ENCODE data around the gene TNK1. TPM values are rescaled to one million over a fixed set of nuclear protein-coding genes. Genes with fewer than 3 reads are reported as not detected.
A peak's percentile ranks its signal among the peaks of the same experiment; 100 is the strongest.

Gene TNK1
- total RNA-seq, 1 donor from 2014 or later = 13.3 TPM

GRCh38 chr17:7393613-7394451, 12.9 kb downstream of the TNK1 start:
- DNase-seq (ENCODE audit: low read depth) = no peak
- no peaks in the 10 kb centered on the region for H3K27me3 ChIP-seq (ENCODE audit: control insufficient read depth, insufficient read depth, low read length)
- H3K36me3 ChIP-seq (ENCODE audit: control insufficient read depth, insufficient read depth, low read length) = peaks cover 1% of the 10 kb centered on the region
- H3K4me3 ChIP-seq (ENCODE audit: low read depth, low read length) = peak overlapping the region; percentile 57
- peak; percentile 36 for TF ChIP-seq CTCF (IDR thresholded peaks at IDR 0.05; ENCODE audit: insufficient read depth, low read length, poor library complexity, severe bottlenecking)

DNA sequence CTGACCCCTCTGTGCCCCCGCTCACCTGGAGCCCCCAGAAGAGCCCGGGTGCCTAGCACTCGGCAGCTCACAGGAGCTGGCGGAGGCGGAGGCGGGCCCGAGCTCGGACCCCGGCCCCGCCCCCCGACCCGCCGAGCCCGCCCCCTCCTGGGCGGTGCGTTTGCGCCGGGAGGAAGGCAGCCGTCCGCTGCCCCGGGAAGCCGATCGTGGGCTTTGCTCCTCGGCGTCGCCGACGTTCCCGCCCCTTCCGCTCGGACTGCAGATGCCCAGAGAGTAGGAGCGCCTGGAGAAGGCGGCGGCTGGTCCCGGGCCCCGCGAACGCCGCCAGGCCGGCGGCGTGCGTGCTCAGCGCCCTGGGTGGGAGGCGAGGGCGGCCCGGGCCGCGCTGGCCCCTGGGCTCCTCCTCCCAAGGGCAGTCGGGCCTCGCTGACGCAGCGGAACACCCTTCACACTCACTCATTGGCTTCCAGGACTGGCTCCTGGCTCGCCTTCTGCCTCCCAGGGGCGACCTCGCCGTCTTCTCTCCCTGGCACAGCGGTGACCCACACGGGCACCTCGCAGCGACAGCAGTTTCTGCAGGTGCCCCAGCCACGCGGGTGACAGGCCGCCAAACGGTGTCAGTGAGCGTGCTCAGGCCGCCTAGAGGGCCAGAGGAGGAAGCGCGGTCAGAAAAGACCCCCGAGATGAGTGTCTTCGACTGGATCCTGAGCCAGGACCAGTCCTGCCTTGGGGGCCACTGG, 13.7 kb downstream of the TNK1 start, which contains the start of gene PLSCR3:
PLSCR3 (minus strand) TSS at position 74 of the 740 bp plus-strand sequence. CDS start 415 bp downstream, outside the sequence.
- Histone ChIP-seq H3K36me3 (ENCODE audit: control insufficient read depth, insufficient read depth, low read length) (peaks cover 1% of the 10 kb centered on the region), H3K27me3 (ENCODE audit: control insufficient read depth, insufficient read depth, low read length) (no peaks in the 10 kb centered on the region), H3K4me3 (ENCODE audit: low read depth, low read length) (peak within 1 kb of the TSS; percentile 57)
- peak; percentile 47 for TF ChIP-seq CTCF (IDR thresholded peaks at IDR 0.05; ENCODE audit: insufficient read depth, low read length, poor library complexity, severe bottlenecking)
- DNase-seq (ENCODE audit: low read depth) = peak; percentile 56

GRCh38 chr17:7396147-7396546, 15.3 kb downstream of the TNK1 start:
- no peak for TF ChIP-seq CTCF (IDR thresholded peaks at IDR 0.05; ENCODE audit: insufficient read depth, low read length, poor library complexity, severe bottlenecking)
- DNase-seq (ENCODE audit: low read depth) = no peak
- H3K4me3 ChIP-seq (ENCODE audit: low read depth, low read length) = no peak overlapping the region
- peaks cover 1% of the 10 kb centered on the region for H3K36me3 ChIP-seq (ENCODE audit: control insufficient read depth, insufficient read depth, low read length)
- H3K27me3 ChIP-seq (ENCODE audit: control insufficient read depth, insufficient read depth, low read length) = no peaks in the 10 kb centered on the region

- TF ChIP-seq CTCF (IDR thresholded peaks at IDR 0.05; ENCODE audit: insufficient read depth, low read length, poor library complexity, severe bottlenecking) = no peak
- no peaks in the 10 kb centered on the region for H3K36me3 ChIP-seq (ENCODE audit: control insufficient read depth, insufficient read depth, low read length)
- no peak overlapping the region for H3K4me3 ChIP-seq (ENCODE audit: low read depth, low read length)
- no peak for DNase-seq (ENCODE audit: low read depth)
- no peaks in the 10 kb centered on the region for H3K27me3 ChIP-seq (ENCODE audit: control insufficient read depth, insufficient read depth, low read length)
Observed at GRCh38 chr17:7398612-7399011, 17.7 kb downstream of the TNK1 start.

- TF ChIP-seq CTCF (IDR thresholded peaks at IDR 0.05; ENCODE audit: insufficient read depth, low read length, poor library complexity, severe bottlenecking) = no peak
- no peaks in the 10 kb centered on the region for H3K36me3 ChIP-seq (ENCODE audit: control insufficient read depth, insufficient read depth, low read length)
- DNase-seq (ENCODE audit: low read depth) = no peak
- H3K4me3 ChIP-seq (ENCODE audit: low read depth, low read length) = peak overlapping the region; percentile 68
- H3K27me3 ChIP-seq (ENCODE audit: control insufficient read depth, insufficient read depth, low read length) = no peaks in the 10 kb centered on the region
Observed at GRCh38 chr17:7403043-7403726, 22.3 kb downstream of the TNK1 start.
